Hepatocyte (in vitro differentiated cells): Measurements from ENCODE around the gene PHF2.

ENCODE experiments used
- EZH2phosphoT487 ChIP-seq: fragments of 200-600 bp; sonication (generic); IDR thresholded peaks from one replicate; pipeline ENCODE4 v1.6.1; 2018; ENCODE audit warnings: antibody characterized with exemption, mild to moderate bottlenecking, low read depth, moderate library complexity; ENCODE audit not compliant: unreplicated experiment, severe bottlenecking
- TF ChIP-seq, protein P1 (sequence below): fragments of 200-600 bp; sonication (generic); IDR thresholded peaks from 2 replicates; pipeline ENCODE4 v1.5.1; 2016; ENCODE audit warnings: antibody characterized with exemption, mild to moderate bottlenecking; ENCODE audit not compliant: poor library complexity

DNA sequence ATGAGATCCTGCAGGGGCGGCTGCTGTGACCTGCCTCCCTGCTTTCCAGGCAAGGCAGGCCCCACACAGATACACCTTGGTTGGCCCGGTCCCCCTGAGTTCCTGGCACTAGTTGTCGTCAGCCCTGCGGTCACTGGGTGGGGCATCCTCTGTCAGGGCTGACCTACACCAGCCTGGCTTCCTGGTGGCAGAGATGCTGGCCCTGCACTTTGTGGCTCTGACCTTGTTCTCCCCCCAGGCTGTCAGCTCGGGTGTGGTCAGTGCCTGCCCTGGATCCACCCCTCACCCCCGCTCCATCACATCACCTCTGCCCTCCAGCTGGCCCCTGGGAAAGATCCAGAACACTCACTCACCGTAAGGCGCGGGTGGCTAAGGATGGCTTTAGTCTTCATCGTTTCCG is 74.1 kb downstream of the PHF2 start:
- no peak for TF ChIP-seq EZH2phosphoT487
- TF ChIP-seq, protein P1, sequence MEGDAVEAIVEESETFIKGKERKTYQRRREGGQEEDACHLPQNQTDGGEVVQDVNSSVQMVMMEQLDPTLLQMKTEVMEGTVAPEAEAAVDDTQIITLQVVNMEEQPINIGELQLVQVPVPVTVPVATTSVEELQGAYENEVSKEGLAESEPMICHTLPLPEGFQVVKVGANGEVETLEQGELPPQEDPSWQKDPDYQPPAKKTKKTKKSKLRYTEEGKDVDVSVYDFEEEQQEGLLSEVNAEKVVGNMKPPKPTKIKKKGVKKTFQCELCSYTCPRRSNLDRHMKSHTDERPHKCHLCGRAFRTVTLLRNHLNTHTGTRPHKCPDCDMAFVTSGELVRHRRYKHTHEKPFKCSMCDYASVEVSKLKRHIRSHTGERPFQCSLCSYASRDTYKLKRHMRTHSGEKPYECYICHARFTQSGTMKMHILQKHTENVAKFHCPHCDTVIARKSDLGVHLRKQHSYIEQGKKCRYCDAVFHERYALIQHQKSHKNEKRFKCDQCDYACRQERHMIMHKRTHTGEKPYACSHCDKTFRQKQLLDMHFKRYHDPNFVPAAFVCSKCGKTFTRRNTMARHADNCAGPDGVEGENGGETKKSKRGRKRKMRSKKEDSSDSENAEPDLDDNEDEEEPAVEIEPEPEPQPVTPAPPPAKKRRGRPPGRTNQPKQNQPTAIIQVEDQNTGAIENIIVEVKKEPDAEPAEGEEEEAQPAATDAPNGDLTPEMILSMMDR: no peak
